GM12874 (cell line): ENCODE results near the gene PLA2G4E.

Experiments
- TF ChIP-seq, protein P1 (sequence below): IDR thresholded peaks from 2 replicates; pipeline ENCODE4 v1.5.1; 2011; ENCODE audit warnings: low read depth, mild to moderate bottlenecking, control low read depth, low read length, moderate library complexity; ENCODE audit not compliant: insufficient read depth

Gene PLA2G4E

DNA sequence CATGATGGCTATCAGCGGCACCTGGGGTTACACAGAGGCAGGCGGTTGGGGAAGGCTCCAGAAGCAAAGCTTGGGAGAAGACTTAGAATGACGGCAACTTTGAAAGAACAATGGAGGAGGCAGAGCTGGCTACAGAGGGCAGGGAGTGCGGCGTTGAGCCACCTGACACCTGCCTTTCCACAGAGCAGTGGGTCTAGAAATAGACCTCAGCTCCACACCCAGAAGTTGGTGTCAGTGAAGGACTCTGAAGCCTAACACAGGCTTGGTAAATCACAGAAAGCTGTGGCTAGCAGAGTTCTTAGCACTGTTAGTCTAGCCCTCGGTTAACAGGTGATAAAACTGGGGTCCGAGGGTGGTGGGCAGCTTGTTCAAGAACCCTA is 25.4 kb downstream of the PLA2G4E start:
- TF ChIP-seq, protein P1, sequence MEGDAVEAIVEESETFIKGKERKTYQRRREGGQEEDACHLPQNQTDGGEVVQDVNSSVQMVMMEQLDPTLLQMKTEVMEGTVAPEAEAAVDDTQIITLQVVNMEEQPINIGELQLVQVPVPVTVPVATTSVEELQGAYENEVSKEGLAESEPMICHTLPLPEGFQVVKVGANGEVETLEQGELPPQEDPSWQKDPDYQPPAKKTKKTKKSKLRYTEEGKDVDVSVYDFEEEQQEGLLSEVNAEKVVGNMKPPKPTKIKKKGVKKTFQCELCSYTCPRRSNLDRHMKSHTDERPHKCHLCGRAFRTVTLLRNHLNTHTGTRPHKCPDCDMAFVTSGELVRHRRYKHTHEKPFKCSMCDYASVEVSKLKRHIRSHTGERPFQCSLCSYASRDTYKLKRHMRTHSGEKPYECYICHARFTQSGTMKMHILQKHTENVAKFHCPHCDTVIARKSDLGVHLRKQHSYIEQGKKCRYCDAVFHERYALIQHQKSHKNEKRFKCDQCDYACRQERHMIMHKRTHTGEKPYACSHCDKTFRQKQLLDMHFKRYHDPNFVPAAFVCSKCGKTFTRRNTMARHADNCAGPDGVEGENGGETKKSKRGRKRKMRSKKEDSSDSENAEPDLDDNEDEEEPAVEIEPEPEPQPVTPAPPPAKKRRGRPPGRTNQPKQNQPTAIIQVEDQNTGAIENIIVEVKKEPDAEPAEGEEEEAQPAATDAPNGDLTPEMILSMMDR = no peak

DNA sequence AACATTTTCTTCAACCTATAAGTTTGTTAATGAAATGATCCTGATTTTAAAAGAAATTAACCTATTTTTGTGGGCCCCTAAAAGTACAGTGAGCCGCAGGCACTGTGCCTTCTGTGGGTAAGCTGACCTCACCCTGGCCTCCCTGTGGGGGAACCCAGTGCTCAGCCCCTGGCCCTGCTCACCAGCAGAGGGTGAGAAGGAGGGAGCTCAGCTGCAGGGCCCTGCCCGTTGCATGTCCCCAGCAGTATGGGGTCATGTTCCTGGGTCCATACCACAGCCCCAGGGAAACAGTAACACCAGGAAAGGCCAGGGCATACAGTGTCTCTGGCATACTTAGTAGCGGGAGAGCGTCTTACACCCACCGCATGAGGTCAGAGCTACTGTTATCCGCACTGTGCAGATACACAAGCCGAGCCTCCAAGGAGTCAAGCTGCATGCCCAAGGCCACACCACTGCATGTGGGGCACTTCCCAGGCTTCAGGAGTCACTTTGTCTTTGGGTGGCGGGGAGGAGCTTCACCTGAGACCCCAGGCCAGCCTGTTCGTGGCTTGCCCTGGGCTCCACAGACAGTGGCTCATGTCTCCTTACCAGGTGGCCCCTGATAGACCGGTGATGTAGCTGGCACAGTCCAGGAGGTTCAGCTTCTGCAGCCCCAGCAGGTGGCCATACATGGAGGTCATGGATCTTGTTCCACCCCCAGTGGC is 25.9 kb downstream of the PLA2G4E start:
- TF ChIP-seq, protein P1 = no peak

DNA sequence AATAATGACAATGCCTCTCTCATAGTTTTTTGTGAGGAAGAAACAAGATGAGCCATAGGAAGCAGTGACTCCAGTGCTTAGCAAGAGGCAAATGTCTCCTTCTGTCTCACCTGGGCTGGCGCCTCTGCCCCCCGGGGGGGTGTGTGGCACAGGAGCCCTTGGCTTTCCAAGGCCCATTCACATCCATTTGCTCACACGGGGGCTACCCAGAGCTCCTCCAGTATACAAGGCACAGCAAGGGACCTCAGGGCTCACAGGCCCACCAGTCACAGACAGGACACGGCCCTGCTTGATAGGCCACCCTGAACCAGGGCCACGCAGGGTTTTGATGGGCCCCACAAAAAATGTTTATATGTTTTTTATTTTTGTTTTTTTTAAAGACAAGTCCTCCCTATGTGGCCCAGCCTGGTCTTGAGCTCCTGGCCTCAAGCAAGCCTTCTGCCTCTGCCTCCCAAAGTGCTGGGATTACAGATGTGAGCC is 26.6 kb downstream of the PLA2G4E start:
- TF ChIP-seq, protein P1 = no peak

DNA sequence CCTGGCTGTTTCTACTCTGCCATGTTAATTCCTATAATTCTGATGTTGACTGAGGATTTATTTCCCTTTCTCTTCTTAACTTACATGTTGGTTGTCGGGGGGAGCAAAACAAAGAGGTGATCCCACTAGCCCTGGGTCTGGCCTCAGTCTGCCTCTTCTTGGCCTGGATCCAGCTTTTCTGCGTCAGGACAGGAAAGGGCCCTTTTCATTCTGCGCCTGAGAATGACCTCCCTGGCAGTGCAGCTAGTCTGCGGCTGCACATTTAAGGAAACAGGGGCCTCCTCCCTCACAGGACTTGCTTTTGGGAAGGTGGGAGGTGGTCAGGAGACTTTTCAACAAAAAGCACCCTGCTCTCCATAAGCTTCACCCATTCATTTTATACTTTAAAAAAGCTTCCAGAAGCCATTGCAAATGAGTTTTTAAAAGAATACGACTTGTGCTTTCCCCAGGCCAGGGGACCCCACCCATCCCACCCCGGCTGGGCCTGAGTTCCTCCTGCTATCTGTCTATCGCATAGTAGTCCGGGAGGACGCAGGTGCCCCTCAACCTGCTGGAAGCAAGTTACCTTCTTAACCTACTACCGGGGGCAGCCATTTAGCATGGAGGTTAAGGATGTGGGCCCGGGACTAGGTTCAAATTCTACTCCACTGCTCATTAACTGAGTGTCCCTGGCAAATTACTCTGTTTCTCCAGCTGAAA is 27.2 kb downstream of the PLA2G4E start:
- TF ChIP-seq, protein P1 = no peak

DNA sequence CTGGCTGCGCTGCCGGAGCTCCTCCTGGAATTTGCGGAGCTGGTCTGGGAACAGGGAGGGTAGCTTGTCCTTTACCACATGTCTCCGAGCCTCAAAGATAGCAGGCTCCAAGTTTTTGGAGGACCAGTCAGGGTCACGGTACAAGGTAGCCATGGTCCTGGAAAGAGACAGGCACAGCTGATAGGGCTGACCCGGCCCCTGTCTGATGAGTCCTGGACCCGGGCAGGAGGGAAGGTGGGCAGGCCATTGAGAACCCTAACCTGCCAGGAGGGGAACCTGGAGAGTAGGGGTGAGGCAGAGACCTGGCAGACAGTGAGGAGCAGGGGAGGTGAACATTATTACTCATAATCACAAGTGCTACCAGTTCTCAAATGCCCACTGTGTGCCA is 28.0 kb downstream of the PLA2G4E start:
- TF ChIP-seq, protein P1 = no peak

DNA sequence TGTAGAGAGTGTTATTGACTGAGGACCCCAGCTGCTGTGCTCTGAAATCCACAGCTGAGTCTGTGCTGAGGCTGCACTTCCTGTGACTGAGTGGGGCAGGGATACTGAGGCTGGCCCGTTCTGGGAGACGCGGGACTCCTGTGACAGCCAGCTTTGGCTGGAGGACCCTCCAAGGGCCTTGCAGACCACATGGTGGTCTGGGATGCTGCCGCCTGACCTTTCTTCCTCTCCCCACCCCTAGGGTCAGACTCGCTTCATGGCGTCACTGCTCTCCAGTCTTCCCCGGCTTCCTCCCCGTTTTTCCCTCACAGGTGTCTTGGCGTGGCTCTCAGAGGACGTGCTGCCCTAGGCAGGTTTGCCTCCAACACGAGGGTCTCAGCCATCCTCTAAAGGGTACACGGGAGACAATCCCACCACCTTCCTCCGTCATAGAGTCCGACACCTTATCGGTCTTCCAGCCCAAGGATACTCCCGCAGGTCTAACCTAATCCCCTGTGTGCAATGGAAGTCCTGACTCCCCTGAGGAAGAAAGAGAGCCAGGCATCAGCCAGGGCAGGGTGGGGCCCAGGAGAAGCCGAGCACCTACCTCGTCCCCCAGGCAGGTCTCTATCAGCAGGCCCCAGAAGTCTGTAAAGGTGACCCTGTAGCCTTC is 28.6 kb downstream of the PLA2G4E start:
- TF ChIP-seq, protein P1 = no peak

DNA sequence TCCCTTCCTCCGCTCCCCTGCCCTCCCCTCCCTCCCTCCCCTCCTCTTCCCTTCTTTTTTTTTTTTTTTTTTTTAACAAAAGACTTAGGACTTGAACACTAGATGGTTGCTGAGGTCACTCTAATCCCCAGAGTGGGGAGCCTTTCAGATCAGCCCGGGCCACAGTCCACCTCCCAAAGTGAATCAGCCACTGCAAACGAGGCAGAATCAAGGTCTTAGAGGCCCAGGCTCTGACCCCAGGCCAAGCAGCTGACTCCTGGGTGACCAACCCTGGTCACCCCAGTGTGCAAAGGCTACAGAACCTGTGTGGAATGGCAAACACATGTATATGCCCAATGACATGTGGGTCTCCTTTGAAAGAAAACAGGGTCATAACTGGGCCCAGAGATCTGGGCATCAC is 30.2 kb downstream of the PLA2G4E start:
- TF ChIP-seq, protein P1 = no peak
